MCF 10A (cell line): ENCODE data around the gene PLD5. TPM values are rescaled to one million over a fixed set of nuclear protein-coding genes. Genes with fewer than 3 reads are reported as not detected.
A peak's percentile ranks its signal among the peaks of the same experiment; 100 is the strongest.

Experiments
- BruUV-seq: library from RNA; stranded (reverse); fragments of 400-500 nt; replicated peaks from 2 replicates; lab custom pipeline; 2021; lab: Mats Ljungman, UMichigan
- CTCF ChIA-PET: fragments of 300-600 bp; sonication (Branson Sonifier 250); formaldehyde crosslinking; extraction: SDS; loops from one replicate; lab custom pipeline; 2021; ENCODE audit warnings: antibody characterized with exemption, inconsistent platforms; lab: Yijun Ruan, JAX
- POLR2A ChIA-PET: fragments of 300-600, 350-650 bp; sonication (Branson Sonifier 250); formaldehyde crosslinking; extraction: SDS; loops from one replicate; lab custom pipeline; 2020; ENCODE audit warnings: antibody characterized with exemption, inconsistent platforms; lab: Yijun Ruan, JAX
- DNase-seq: peaks from one replicate; pipeline ENCODE4 v3.0.0-alpha.2; 2018; ENCODE audit not compliant: unreplicated experiment
- H3K27ac Mint-ChIP-seq: one replicate; pipeline ENCODE4 v1.8.0; 2022; ENCODE audit warnings: mild to moderate bottlenecking, low read depth, mixed read lengths; ENCODE audit not compliant: unreplicated experiment
- H3K27me3 Mint-ChIP-seq: one replicate; pipeline ENCODE4 v1.8.0; 2022; ENCODE audit warnings: mixed read lengths; ENCODE audit not compliant: insufficient read depth, unreplicated experiment
- H3K36me3 Mint-ChIP-seq: one replicate; pipeline ENCODE4 v1.8.0; 2022; ENCODE audit warnings: mild to moderate bottlenecking, moderate library complexity, mixed read lengths; ENCODE audit not compliant: insufficient read depth, unreplicated experiment
- H3K4me1 Mint-ChIP-seq: one replicate; pipeline ENCODE4 v1.8.0; 2022; ENCODE audit warnings: mixed read lengths; ENCODE audit not compliant: insufficient read depth, unreplicated experiment
- H3K4me3 Mint-ChIP-seq: one replicate; pipeline ENCODE4 v1.8.0; 2022; ENCODE audit warnings: mild to moderate bottlenecking, moderate library complexity, mixed read lengths; ENCODE audit not compliant: unreplicated experiment
- H3K9me3 Mint-ChIP-seq: one replicate; pipeline ENCODE4 v1.8.0; 2022; ENCODE audit warnings: mixed read lengths; ENCODE audit not compliant: unreplicated experiment
- CTCF ChIP-seq: fragments of 200-600 bp; IDR thresholded peaks from one replicate; pipeline ENCODE4 v1.8.0; 2022; ENCODE audit warnings: antibody characterized with exemption, mild to moderate bottlenecking; ENCODE audit not compliant: unreplicated experiment
- intact Hi-C: fragments of 100-400 bp; cut with micrococcal nuclease; formaldehyde crosslinking; loops from 2 replicates; pipeline ENCODE4 v1.14.1; 2022
- total RNA-seq: library from RNA; stranded (reverse); gene quantifications from 2 replicates; pipeline ENCODE4 v1.2.3, GENCODE V29; 2022

Gene PLD5
- total RNA-seq, 1 experiment from 2014 or later = 18.3 TPM

- intact Hi-C loops = no loop called here
- no TSS peak for BruUV-seq
- Mint-ChIP-seq H3K36me3 (no peaks in the 10 kb centered on the region), H3K9me3 (no peaks in the 10 kb centered on the region), H3K4me1 (peaks cover 17% of the 10 kb centered on the region), H3K27me3 (no peaks in the 10 kb centered on the region), H3K4me3 (no peak overlapping the region), H3K27ac (no peak overlapping the region)
- no peak for TF ChIP-seq CTCF
- DNase-seq = no peak
- ChIA-PET POLR2A (interaction anchor here (0.7 kb wide), 1 partner anchor 826 kb away, joined by 3 read pairs; the partner anchor contains the start of gene CEP170), CTCF (interaction anchor here (0.7 to 3.6 kb wide), 7 partner anchors 9 to 1153 kb away, joined by 3 to 15 read pairs (median 3); no protein-coding TSS in a partner anchor)
Measured at GRCh38 chr1:242428399-242429190, 95.9 kb downstream of the PLD5 start.

DNA sequence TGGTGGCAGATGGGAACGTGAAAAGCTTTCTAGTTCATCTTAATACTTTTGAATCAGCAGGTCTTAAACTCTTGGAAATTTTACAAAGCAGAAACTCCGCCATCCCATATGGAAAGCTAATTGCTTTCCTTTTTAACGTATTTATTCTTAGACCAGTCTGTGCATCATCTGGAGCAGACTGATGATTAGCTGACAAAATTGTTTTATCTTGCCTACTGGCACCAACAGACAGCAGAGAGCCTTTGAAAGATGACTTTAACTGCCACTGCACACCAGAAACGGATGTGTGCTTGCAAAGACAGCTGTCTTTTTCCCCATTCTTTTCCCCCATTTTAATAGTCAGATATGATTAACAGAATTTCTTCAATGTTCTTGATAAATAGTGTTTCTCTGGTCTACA, 97.0 kb downstream of the PLD5 start:
- DNase-seq = no peak
- ChIA-PET CTCF (interaction anchor here (0.6 to 3.6 kb wide), 9 partner anchors 10 to 274 kb away, joined by 3 to 15 read pairs (median 3); no protein-coding TSS in a partner anchor), POLR2A (interaction anchor here (1.4 kb wide), 1 partner anchor 22 kb away, joined by 4 read pairs; no protein-coding TSS in a partner anchor)
- no peak overlapping the region for H3K27ac Mint-ChIP-seq
- no peaks in the 10 kb centered on the region for H3K36me3 Mint-ChIP-seq
- BruUV-seq = no TSS peak
- H3K4me3 Mint-ChIP-seq = no peak overlapping the region
- intact Hi-C loops = no loop called here
- no peaks in the 10 kb centered on the region for H3K27me3 Mint-ChIP-seq
- no peak for TF ChIP-seq CTCF
- H3K4me1 Mint-ChIP-seq = peaks cover 17% of the 10 kb centered on the region
- H3K9me3 Mint-ChIP-seq = no peaks in the 10 kb centered on the region

DNA sequence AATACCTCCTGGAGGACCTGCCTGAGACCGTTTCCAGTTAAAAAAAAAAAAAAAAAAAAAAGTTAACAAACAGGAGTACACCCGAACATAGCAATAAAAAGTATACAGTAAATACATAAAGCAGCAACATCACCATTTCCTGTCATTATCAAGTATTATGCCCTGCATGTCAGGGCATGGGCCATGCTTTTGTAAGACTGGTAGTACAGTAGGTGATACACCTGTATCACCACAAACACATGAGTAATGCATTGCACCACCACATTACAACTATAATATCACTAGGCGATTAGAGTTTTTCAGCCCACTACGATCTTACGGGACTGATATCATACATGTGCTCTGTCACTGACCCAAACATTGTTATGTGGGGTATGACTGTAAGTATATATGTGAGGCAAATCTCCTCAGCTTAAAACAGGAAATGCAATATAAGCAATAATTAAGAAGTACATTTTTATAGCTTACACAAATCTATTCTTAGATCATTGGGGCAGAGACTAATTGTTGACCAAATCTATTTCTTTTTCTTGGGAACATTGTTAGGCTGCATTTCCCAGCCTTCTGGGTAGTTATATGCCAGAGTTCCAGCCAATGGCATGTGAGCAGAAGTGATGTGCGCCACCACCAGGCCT, 98.1 kb downstream of the PLD5 start:
- ChIA-PET CTCF (interaction anchor here (0.5 to 3.6 kb wide), 10 partner anchors 9 to 914 kb away, joined by 3 to 28 read pairs (median 4); no protein-coding TSS in a partner anchor), POLR2A (interaction anchor here (1.1 to 1.4 kb wide), 2 partner anchors 23 to 226 kb away, joined by 3 to 4 read pairs; no protein-coding TSS in a partner anchor)
- no TSS peak for BruUV-seq
- H3K27me3 Mint-ChIP-seq = no peaks in the 10 kb centered on the region
- intact Hi-C loops = no loop called here
- H3K36me3 Mint-ChIP-seq = no peaks in the 10 kb centered on the region
- peaks cover 17% of the 10 kb centered on the region for H3K4me1 Mint-ChIP-seq
- H3K27ac Mint-ChIP-seq = no peak overlapping the region
- H3K4me3 Mint-ChIP-seq = no peak overlapping the region
- peak; percentile 75 for DNase-seq
- TF ChIP-seq CTCF = no peak
- H3K9me3 Mint-ChIP-seq = no peaks in the 10 kb centered on the region

DNA sequence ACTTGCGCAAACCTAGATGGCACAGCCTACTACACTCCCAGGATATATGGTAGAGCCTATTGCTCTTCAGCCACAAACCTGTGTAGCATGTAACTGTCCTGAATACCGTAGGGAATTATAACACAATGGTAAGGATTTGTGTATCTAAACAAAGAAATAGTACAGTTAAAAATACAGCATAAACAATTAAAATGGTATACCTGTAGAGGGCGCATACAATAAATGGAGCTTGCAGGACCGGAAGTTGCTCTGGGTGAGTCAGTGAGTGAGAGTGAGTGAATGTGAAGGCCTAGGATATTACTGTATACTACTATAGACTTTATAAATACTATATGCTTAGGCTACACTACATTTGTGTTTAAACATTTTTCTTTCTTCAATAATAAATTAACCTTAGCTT, 99.3 kb downstream of the PLD5 start:
- ChIA-PET POLR2A (interaction anchor here (1.1 to 2.3 kb wide), 2 partner anchors 10 to 225 kb away, joined by 3 to 11 read pairs; no protein-coding TSS in a partner anchor), CTCF (interaction anchor here (0.6 to 3.6 kb wide), 22 partner anchors 8 to 1876 kb away, joined by 3 to 28 read pairs (median 3); no protein-coding TSS in a partner anchor)
- H3K4me3 Mint-ChIP-seq = no peak overlapping the region
- no peaks in the 10 kb centered on the region for H3K36me3 Mint-ChIP-seq
- H3K27me3 Mint-ChIP-seq = no peaks in the 10 kb centered on the region
- intact Hi-C loops = no loop called here
- peak; percentile 40 for TF ChIP-seq CTCF
- BruUV-seq = no TSS peak
- H3K9me3 Mint-ChIP-seq = no peaks in the 10 kb centered on the region
- peaks cover 17% of the 10 kb centered on the region for H3K4me1 Mint-ChIP-seq
- peak; percentile 80 for DNase-seq
- H3K27ac Mint-ChIP-seq = no peak overlapping the region
